Measurements from ENCODE around the gene FSTL5.

DNA sequence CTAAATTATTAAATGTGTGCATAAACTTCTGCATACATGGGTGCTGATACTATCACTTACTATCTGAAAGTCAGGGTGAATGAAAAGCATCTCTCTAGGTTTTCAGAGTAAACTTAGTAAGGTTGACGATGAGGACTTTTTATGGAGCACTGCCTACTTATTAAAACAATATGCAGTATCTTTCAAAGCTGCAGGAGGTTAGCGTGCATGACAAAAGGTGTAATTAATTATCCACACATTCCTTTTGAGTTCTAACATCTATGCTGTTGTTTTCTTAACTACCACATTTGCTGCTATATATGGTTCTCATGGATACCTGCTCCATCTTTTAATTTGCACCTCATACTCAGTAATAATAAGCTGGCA lies 256.2 kb downstream of the FSTL5 start:
- TF ChIP-seq, protein P1, sequence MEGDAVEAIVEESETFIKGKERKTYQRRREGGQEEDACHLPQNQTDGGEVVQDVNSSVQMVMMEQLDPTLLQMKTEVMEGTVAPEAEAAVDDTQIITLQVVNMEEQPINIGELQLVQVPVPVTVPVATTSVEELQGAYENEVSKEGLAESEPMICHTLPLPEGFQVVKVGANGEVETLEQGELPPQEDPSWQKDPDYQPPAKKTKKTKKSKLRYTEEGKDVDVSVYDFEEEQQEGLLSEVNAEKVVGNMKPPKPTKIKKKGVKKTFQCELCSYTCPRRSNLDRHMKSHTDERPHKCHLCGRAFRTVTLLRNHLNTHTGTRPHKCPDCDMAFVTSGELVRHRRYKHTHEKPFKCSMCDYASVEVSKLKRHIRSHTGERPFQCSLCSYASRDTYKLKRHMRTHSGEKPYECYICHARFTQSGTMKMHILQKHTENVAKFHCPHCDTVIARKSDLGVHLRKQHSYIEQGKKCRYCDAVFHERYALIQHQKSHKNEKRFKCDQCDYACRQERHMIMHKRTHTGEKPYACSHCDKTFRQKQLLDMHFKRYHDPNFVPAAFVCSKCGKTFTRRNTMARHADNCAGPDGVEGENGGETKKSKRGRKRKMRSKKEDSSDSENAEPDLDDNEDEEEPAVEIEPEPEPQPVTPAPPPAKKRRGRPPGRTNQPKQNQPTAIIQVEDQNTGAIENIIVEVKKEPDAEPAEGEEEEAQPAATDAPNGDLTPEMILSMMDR (IDR thresholded peaks at IDR 0.05) = no peak
- TF ChIP-seq POLR2A (IDR thresholded peaks at IDR 0.05) = no peak
